Vagina (tissue), 2 donors: ENCODE results near the gene E4F1.

Source experiments
- CTCF ChIP-seq, 3 experiments: fragments of 450-650 bp in 2 of 3; fragments of 200-600 bp in 1 of 3; sonication (generic) in 1 of 3; IDR thresholded peaks; one replicate each; pipeline ENCODE4 v1.5.1; 2017 to 2019; ENCODE audit warnings: antibody characterized with exemption in 3 of 3, mild to moderate bottlenecking in 2 of 3, moderate library complexity in 2 of 3
- POLR2A ChIP-seq, 2 donors: fragments of 450-650 bp; IDR thresholded peaks; one replicate each; pipeline ENCODE4 v1.6.1; 2017; ENCODE audit warnings: antibody characterized with exemption in 2 of 2, mild to moderate bottlenecking in 2 of 2, moderate library complexity in 2 of 2
- POLR2AphosphoS5 ChIP-seq, 2 donors: sonication (generic); formaldehyde crosslinking; IDR thresholded peaks; one replicate each; pipeline ENCODE4 v1.9.0; 2017; ENCODE audit warnings: antibody characterized with exemption in 2 of 2, mild to moderate bottlenecking in 2 of 2, low read depth in 1 of 2; ENCODE audit not compliant: insufficient read depth in 1 of 2

DNA sequence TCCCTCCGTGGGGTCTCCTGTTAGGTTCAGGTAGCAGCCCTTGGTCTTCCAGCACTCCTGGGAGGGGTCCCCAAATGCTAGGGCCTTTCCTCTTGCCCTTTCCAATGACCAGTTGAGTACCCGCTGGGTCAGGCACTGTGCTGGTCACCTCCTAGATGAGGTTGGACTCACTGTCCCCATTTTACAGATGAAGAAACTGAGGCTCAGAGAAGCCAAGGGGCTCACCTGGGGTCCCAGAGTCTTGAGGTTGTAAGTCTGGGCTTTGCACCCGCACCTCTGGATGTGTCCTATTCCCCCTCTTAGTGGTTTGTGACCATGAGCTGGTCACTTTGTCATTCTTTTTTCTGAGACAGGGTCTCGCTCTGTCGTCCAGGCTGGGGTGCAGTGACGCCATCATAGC is 25.6 kb upstream of the E4F1 start:
- TF ChIP-seq CTCF (IDR thresholded peaks at IDR 0.05), result no peak
- no peak for TF ChIP-seq POLR2A (IDR thresholded peaks at IDR 0.05)
- TF ChIP-seq POLR2AphosphoS5 (IDR thresholded peaks at IDR 0.05; ENCODE audit: insufficient read depth in 1 of 2, low read depth in 1 of 2), result no peak
